ENCODE results near the gene FAM174C.
"Not testable (repeated sequence)": the region's sequence is repeated elsewhere in the genome, so short reads cannot be mapped to it uniquely, and the experiment has no call there.

Gene FAM174C

DNA sequence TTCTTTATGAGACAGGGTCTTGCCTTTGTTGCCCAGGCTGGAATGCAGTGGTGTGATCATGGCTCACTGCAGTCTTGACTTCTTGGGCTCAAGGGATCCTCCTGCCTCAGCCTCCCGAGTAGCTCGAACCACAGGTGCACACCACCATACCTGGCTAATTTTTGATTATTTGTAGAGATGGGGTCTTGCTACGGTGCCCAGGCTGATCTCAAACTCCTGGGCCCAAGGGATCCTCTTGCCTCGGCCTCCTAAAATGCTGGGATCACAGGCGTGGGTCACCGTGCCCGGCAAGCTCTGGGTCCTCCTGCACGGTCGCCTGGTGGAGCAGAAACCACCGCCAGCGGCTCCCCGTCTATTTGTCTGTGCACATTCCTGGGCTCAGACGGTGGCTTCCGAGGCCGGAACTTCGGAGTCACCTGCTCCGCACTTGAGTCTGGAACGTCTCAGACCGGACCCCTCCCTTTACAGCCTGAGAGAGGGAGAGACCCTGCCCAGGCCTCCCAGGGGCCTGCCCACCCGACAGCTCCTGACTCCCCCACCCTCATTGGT is 32.5 kb downstream of the FAM174C start:
- no peak for DNase-seq

DNA sequence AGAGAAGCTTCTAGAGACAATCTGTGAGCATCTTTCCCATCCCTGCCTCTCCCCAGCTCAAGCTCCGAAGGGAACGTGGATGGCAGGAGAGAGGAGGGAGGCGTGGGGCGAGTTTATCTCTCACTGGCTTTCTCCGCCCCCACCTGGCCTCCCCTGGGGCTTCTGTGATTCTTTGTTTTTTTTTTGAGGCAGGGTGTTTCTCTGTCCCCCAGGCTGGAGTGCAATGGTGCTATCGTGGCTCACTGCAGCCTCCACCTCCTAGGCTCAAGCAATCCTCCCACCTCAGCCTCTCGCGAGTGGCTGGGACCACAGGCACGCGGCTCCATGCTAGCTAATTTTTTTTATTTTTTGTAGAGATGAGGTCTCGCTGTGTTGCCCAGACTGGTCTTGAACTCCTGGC is 33.4 kb downstream of the FAM174C start:
- DNase-seq: no peak

DNA sequence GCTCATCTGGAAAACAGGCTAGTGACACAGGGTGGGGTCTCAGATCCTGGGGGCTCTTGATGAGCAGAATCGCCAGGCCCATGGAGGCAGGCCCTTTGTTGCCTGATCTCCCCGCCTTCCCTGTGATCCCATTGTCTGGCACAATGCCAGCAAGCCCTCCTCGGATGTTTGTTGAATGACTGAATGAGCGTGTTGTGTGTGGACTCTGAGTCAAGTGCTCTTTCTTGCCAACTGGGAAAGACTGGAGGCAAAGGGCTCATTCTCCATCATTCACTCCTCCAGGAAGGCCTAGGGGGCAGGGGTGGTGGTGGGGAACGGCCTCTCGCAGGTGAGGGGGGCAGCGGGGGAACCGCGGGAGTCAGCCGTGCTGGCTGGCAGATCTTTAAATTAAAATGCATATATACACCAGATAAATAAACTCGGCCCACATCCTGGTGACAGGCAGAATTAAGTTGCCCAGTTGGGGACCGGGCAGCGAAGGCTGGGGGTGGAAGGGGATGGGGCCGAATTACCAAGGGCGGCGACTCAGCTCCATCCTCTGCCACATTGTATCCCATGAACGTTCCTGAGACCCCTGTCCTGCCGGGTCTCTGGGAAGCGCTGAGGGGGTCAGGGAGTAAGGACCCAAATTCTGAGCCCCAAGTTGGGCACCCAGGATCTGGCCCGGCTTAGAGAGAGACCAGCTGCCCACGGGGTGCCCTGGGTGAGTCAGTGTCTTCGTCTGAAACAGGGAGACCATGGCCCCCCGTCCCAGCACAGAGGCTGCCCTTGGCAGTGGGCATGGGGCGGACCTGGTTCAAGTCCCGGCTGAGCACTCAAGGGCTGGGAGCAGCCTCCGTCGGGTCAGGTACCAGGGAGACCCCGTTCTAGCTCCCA is 34.9 kb downstream of the FAM174C start:
- DNase-seq: peak; percentile 12

DNA sequence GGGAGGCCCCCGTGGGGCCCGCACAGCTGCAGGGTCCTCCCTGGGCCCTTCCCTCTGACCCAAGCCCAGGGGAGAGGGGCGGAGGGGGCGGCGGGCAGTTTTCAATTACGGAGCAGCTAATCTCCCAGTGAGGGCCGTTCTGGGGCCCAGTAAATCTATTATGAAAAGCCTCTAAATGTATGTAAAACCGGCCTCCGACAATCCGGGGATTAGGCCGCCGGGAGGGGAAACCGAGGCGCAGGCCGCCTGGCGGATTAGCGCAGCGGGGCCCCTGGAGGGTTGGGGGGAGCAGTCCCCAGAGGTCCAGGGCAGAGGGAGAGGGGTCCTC is 35.5 kb downstream of the FAM174C start:
- DNase-seq: peak; percentile 12

DNA sequence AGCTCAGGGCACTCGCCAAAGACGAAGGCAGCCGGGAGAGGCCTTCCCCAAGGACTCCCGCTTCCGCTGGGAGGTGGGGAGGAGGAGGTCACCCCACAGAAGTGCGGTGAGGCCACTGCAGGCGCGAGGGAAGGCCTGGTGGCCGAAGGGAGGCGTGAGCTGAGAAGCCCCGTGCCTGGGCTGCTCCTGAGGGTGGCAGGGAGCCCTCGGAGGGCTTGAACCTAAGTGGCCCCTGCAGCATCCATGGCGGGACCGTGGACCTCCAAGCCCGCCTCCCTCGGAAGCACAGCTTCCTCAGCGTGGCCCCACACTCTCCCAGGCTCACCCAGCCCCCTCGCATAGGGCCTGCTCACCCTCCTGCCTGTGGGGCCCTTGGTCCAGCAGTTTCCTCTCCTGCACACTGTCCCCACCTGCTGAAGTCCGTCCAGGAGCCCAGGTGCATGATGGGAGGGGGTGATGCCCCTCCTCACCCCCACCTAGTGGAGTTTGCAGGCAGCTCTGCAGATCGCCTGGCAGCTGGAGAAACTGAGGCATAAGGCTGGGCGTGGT is 36.3 kb downstream of the FAM174C start:
- peak; percentile 18 for DNase-seq

DNA sequence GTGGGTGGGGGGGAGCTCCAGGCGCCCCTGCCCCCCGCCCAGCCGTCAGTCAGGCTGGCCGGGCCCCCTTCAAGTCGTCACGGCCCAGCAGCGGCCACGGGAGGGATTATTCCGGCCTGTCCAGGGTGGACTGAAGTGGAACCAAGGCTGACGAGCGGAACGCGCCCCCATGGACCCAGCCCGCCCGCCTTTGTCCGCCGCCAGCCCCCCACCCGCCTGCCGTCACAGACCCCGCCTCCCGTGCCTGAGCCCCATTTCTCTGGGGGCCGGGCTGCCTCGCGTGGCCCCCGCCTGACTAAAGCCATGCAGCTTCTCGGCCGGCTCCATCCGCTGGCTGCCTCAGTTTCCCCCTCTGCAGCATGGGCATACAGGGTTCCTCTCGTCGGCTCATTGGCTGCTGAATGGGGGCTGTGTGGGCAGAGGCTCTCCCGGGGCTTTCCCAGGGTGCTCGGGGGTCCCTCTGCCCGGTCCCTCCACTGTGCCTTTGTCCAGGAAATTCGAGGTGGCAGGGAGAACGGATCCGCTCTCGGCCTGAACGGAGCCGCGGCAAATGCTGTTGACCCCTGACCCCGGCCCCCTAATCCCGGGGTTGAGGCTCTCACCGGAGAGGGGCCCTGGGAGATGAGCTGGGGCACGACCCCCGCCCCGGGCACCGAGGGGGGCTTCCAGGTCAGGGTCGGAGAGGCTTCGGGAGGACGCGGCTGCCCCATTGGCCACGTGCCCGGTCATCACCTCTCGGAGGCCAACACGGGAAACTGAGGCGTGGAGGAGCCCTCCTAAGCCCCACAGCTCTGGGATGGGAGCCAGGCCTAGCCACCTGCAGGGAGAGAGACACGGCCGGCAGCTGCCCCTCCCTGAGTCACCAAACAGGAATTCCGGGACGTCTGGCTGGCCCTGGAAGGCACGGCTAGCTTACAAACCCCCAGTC is 37.7 kb downstream of the FAM174C start:
- no peak for DNase-seq

DNA sequence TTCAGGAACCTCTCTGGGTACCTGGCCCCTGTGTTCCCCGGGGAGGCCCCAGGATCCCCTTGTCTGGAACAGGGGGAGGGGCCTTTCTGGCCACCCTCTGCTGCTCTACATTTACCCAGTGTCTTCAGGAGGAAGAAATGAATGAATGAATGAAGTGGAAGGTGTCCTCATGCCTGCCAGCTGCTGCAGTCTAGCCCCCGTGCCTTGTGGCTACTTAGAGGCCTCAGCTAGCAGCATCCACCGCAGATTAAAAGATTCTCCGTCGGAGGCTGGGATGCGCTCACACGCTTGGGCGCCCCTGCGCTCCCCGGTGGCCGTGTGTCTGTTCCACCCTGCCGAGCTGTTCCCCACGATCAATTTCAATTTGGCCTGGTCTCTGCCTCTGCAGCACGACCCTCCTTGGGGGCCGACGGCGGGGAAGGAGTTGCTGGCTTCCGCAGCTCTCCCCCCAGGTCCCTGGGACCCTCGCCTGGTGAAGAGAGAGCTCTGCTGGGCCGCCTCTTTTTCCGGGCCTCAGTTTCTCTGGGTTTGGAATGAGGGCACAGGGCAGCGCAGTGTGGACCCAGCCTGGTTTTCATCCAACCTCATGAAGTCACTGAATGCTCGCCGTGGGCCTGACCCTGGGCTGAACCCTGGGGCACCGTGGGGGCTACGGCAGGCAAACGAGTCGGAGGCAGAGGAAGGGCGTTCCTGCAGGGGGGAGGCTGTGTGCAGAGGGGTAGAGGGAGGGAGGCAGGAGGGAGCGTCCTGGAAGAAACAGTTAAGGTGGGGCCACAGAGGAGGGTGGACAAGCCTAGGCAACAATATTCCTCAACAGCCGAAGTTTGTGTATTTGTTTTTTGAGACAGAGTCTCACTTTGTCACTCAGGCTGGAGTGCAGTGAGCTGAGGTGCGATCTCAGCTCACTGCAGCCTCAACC is 38.6 kb downstream of the FAM174C start:
- DNase-seq: no peak

DNA sequence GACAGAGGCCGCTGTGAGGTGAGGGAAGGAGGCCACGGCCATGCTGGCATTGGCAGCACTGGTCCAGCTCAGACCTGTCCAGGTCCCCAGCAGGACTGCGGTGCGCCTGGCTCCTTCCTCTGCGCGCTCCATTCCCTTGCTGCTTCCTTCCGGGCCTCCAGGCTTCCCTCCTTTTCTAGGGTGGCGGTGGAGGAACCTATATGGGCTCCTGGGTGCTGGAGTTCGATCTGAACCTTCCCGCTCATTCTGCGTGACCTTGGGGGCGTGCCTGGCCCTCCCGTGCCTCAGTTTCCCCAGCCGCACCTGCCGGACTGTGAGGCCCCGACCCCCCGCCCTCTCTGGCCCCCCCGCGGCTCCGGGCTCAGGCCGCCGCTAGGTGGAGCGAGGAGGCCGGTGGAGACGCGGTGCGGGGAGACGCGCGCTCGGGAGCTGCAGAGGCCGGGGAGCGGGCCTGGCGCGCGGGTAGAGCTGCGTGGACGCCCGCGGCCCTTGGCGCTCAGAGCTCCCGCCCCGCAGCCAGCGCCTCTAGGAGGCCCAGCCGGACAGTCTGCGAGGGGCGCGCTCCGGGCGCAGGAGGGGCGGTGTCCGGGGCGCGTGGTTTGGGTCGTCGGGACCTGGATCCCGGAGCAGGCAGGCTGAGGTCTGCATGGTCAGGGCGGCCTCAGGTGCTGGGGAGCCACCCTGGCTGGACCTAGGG is 40.3 kb downstream of the FAM174C start:
- peak; percentile 58 for DNase-seq

DNA sequence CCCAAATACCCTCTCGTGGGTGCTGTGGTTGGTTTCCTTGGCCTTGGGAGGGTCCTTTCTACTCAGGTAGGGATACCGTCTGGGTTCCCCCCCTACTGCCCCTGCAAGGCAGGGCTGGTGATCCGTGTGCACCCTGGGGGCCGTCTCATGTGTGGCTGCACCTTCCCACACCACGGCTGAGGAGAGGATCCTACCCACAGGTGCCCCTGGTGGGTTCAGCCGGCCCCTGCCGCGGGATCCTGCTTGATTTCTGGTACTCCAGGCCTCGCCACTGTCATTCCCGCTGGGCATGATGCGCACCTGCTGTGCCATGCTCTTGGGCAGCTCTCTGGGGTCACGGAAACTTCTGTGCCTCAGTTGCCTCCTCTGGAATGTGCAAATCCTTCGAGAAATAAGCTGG is 41.1 kb downstream of the FAM174C start:
- DNase-seq: no peak

DNA sequence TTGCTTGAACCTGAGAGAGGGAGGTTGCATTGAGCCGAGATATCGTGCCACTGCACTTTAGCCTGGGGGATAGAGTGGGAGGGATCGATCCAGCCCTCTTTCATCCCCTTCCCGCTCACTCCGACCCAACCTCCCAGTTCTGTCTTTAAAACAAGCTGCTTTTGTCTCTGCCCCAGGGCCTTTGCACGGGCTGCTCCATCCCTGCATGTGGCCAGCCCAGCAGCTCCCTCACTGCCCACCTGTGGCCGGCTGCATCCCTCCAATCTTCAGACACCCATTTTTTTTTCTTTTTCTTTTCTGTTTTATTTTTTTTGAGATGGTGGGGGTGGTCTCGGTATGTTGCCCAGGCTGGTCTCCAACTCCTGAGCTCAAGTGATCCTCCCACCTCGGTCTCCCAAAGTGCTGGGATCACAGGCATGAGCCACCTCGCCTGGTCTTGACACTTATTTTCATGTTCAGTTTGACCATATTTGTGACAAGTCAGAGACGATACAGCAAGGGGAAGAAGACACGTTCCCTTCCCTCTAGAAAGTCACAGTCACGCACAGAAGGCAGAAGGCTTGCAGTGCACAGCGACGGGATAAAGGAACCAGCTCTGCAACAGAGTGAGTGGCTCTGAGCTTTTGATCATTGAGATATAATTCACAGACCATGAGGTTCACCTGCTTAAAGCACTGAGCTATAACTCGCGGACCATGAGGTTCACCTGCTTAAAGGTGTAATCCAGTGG is 42.1 kb downstream of the FAM174C start:
- DNase-seq: no peak

DNA sequence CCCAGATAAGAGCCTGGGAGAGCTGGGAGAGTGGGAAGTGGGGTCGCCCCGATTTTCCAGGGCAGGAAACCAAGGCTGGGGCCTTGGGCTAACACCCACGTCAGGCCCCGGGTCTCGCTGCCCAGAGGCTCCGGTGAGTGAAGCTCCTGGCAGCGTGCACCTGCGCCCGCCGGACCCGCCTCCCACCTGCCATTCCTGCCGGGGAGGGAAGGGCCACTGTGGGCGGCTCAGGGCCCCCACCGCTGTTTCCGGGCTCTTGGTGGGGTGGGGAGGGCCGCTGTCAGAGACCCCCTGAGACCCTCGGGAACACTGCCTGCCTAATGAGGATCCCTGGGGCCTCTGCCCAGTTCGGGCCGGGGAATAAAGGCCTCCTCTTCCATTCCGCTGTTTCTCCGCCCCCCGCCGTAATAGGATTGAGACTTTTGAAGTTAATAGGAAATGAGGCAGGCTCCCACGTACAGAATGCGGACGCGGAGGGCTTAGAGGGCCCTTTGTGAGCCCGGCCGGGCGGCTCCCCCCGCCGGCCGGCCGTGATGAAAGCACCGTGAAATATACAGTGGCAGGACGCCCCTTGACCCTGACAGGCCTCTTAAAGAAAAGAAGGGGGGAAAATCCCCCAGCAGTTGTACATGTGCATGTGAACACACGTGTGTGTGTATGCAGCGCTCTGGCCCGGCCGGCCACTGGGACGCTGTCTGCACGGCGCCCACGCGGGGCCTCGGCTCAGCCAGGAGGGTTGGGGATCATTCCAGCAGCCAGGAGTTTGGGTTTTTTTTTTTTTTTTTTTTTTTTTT is 43.5 kb downstream of the FAM174C start:
- no peak for DNase-seq

DNA sequence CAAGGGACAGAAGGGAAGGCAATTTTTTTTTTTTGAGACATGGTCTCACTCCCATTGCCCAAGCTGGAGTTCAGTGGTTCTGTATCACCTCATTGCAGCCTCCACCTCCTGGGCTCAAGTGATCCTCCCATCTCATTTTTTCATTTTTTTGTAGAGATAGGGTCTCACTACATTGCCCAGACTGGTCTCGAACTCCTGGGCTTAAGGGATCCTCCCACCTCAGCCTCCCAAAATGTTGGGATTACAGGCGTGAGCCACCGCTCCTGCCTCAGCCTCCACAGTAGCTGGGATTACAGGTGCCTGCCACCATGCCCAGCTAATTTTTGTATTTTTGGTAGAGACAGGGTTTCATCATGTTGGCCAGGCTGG is 44.9 kb downstream of the FAM174C start:
- DNase-seq: not testable (repeated sequence)

DNA sequence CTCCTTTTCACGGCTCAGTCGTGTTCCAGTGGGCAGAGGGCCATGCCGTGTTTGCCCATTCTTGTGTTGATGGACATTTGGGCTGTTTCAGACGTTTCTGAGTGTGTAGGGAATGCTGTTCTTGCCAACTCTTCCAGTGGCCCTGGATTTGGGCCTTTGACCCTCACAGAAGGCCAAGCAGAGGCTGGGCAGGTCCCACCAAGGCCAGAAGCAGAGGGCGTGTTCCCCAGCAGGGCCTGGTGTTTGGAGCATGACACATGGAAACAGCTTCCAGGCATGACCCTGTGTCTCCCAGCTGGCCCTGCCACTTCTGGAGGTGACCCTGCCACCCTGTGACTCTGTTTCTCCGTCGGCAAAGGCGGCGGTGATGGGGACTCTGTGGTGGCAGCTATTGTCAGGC is 46.2 kb downstream of the FAM174C start:
- DNase-seq: no peak

DNA sequence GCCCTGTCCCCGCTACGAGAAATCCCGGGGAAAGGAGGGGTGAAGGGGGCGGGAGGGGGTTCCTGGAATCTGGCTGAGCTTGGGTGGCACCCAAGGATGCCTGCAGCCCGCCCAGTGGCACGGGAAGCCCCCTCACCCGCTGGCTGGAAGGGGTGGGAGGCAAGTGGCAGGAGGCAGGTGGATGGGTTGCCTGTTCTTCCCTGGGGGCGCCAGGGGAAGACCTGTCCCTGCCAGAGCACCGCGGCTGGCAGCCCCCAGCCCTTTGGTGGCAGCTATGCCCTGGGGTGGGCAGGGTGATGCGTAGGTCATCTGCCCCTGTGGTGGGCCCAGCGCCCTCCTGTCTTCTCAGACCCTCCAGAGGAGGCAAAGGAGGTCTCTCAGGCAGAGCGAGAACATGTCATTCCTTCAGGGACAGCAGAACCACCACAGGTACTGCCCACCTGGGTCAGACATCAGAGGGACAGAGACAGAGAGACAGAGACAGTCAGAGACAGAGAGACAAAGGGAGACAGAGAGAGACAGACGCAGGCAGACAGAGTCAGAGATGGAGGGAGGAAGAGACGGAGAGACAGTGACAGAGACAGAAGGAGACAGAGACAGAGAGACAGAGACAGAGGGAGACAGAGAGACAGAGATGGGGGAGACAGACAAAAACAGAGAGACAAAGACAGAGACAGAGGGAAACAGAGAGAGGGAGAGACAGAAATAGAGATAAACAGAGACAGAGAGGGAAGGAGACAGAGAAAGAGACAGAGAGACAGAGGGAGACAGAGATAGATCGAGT is 47.1 kb downstream of the FAM174C start:
- no peak for DNase-seq

DNA sequence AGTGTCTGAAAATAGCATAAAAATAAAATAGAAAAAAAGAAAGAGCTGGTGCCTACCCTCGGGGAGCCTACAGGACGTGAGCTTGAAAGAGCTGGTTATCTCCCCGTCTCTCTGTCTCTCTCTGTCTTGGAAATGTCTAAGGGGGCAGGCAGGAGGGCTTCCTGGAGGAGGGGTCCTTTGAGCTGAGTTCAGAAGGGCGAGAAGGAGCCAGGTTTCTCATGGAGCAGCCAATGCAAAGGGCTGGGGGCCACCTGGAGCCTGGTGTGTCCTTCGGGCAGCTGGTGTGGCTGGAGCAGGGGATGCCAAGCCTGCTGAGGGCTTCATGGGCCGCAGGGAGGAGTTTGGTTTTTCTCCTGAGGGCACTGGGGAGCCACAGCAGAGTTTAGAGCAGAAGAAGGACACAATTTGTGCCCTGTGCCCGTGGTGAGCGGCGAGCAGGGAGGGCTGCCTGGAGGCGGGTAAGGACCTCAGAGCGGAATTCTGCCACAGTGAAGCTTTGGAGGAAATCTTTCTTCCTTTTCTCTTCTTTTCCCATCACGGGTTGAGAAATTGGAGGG is 49.0 kb downstream of the FAM174C start:
- no peak for DNase-seq

DNA sequence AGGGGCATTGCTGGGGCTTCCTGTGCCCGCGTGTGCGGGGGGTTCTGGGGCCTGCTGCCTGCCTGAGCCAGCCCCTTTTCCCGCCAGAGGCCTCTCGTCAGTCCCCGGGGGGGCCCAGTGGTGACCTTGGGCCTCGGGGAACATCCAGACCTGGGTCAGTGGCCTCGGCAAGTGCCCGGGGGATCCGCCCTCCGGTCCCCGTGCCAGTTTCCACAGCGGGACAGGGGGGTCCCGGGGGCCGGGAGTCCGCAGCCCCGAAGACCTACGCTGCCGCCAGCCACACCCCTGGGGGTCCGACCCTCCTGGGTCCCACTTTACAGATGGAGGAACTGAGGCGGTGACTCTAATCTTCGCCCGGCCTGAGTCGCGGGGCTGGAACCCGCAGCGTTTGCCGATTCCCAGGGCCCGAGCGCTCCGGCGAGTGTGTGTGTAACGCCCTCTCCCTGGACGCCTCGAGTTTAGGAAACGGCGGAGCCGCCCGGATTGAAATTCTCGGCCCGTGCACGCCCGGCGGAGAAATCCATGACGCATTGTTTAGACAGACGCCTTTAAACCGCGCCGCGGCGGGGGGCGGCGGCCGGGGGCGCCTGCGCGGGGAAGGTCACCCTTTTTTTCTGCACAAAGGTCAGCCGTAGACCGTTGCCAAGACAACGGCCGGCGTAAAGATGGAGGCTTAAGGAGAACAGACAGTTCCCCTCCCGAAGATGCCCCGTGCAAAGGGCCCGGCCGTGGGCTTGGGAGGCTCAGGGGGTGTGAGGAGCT is 49.7 kb downstream of the FAM174C start:
- DNase-seq: peak; percentile 86

DNA sequence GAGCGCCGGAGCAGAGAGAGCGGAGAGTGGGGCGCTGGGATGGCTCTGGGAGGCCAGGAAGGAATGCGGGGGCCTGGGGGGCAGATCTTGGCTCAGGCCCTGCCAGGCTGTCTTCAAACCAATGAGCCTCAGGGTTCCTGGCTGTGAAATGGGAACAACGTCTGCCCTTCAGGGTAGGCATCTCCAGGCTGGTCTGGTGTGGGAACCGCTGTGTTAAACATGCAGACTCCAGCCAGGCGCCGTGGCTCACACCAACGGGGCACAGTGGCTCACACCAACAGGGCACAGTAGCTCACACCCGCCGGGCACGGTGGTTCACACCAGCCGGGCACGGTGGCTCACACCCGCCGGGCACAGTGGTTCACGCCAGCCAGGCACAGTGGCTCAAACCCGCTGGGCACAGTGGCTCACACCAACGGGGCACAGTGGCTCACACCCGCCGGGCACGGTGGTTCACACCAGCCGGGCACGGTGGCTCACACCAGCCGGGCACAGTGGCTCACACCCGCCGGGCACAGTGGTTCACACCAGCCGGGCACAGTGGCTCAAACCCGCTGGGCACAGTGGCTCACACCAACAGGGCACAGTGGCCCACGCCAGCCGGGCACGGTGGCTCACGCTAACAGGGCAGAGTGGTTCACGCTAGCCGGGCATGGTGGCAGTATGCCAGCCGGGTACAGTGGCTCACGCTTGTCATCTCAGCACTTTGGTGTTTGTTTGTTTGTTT is 50.4 kb downstream of the FAM174C start:
- no peak for DNase-seq
